ENCODE results near the gene TSPAN17. TPM values are rescaled to one million over a fixed set of nuclear protein-coding genes. Genes with fewer than 3 reads are reported as not detected.

TSPAN17 gene
- total RNA-seq, 1 donor from 2014 or later: 38.5 TPM

GRCh38 chr5:176621661-176622079 is 25.6 kb upstream of the TSPAN17 start:
- no peak for DNase-seq (ENCODE audit: low read depth)

GRCh38 chr5:176624142-176624541 is 23.1 kb upstream of the TSPAN17 start:
- DNase-seq (ENCODE audit: low read depth): no peak

- DNase-seq (ENCODE audit: low read depth): no peak
Measured at GRCh38 chr5:176624938-176625337, 22.3 kb upstream of the TSPAN17 start.

- DNase-seq (ENCODE audit: low read depth): no peak
Measured at GRCh38 chr5:176625512-176625911, 21.8 kb upstream of the TSPAN17 start.

GRCh38 chr5:176625966-176626875 is 21.1 kb upstream of the TSPAN17 start:
- no peak for DNase-seq (ENCODE audit: low read depth)

- no peak for DNase-seq (ENCODE audit: low read depth)
Measured at GRCh38 chr5:176626876-176627236, 20.4 kb upstream of the TSPAN17 start.

- no peak for DNase-seq (ENCODE audit: low read depth)
Measured at GRCh38 chr5:176627582-176627981, 19.7 kb upstream of the TSPAN17 start.

- no peak for DNase-seq (ENCODE audit: low read depth)
Measured at GRCh38 chr5:176628406-176629228, 18.7 kb upstream of the TSPAN17 start.

GRCh38 chr5:176629317-176629852 is 17.9 kb upstream of the TSPAN17 start:
- DNase-seq (ENCODE audit: low read depth): no peak

GRCh38 chr5:176629853-176630680 is 17.2 kb upstream of the TSPAN17 start, which contains the start of the genes EIF4E1B and SNCB:
Gene EIF4E1B (plus strand): TSS chr5:176630675. CDS start chr5:176642788, 12,113 bp downstream.
Gene SNCB (minus strand): TSS chr5:176630534. CDS start chr5:176629654, 880 bp downstream.
- DNase-seq (ENCODE audit: low read depth): no peak

GRCh38 chr5:176630681-176631222 is 16.5 kb upstream of the TSPAN17 start:
- no peak for DNase-seq (ENCODE audit: low read depth)

GRCh38 chr5:176631383-176632200 is 15.7 kb upstream of the TSPAN17 start:
- no peak for DNase-seq (ENCODE audit: low read depth)

GRCh38 chr5:176632745-176633144 is 14.5 kb upstream of the TSPAN17 start:
- no peak for DNase-seq (ENCODE audit: low read depth)

- DNase-seq (ENCODE audit: low read depth): no peak
Measured at GRCh38 chr5:176633598-176633997, 13.7 kb upstream of the TSPAN17 start.

GRCh38 chr5:176636426-176636825 is 10.9 kb upstream of the TSPAN17 start:
- DNase-seq (ENCODE audit: low read depth): no peak

GRCh38 chr5:176637556-176637955 is 9.7 kb upstream of the TSPAN17 start:
- no peak for DNase-seq (ENCODE audit: low read depth)

GRCh38 chr5:176638437-176638836 is 8.8 kb upstream of the TSPAN17 start:
- no peak for DNase-seq (ENCODE audit: low read depth)

GRCh38 chr5:176639208-176639607 is 8.1 kb upstream of the TSPAN17 start:
- no peak for DNase-seq (ENCODE audit: low read depth)

GRCh38 chr5:176639981-176640380 is 7.3 kb upstream of the TSPAN17 start:
- DNase-seq (ENCODE audit: low read depth): no peak

- peak; percentile 20 for DNase-seq (ENCODE audit: low read depth)
Measured at GRCh38 chr5:176640616-176641015, 6.7 kb upstream of the TSPAN17 start.

Measured in renal cortical epithelial cell (primary cell).